ENCODE data around the gene MBNL2.

Gene MBNL2

GRCh38 chr13:97249796-97250495 lies 27.8 kb downstream of the MBNL2 start:
- peak in 1 of 51 donors; percentile 30 for DNase-seq

GRCh38 chr13:97250560-97250959 lies 28.4 kb downstream of the MBNL2 start:
- no peak for DNase-seq

GRCh38 chr13:97252735-97253134 lies 30.6 kb downstream of the MBNL2 start:
- DNase-seq = no peak

GRCh38 chr13:97253581-97254293 lies 31.6 kb downstream of the MBNL2 start:
- no peak for DNase-seq

- no peak for DNase-seq
These were observed 32.7 kb downstream of the MBNL2 start for GRCh38 chr13:97254816-97255215.

- no peak for DNase-seq
These were observed 33.4 kb downstream of the MBNL2 start for GRCh38 chr13:97255515-97256021.

GRCh38 chr13:97256343-97256783 lies 34.2 kb downstream of the MBNL2 start:
- DNase-seq = no peak

GRCh38 chr13:97257228-97257755 lies 35.2 kb downstream of the MBNL2 start:
- no peak for DNase-seq

- DNase-seq = peak in 11 of 51 donors; percentile 10 to 52 (median 34)
These were observed 36.0 kb downstream of the MBNL2 start for GRCh38 chr13:97257800-97258799.

- no peak for DNase-seq
These were observed 36.7 kb downstream of the MBNL2 start for GRCh38 chr13:97258801-97259200.

- no peak for DNase-seq
These were observed 37.3 kb downstream of the MBNL2 start for GRCh38 chr13:97259410-97259797.

- DNase-seq = peak in 5 of 51 donors; percentile 7 to 34 (median 15)
These were observed 37.9 kb downstream of the MBNL2 start for GRCh38 chr13:97259798-97260714.

GRCh38 chr13:97261254-97262005 lies 39.3 kb downstream of the MBNL2 start:
- DNase-seq = no peak

GRCh38 chr13:97262058-97262457 lies 39.9 kb downstream of the MBNL2 start:
- DNase-seq = no peak

GRCh38 chr13:97263160-97263559 lies 41.0 kb downstream of the MBNL2 start:
- no peak for DNase-seq

- DNase-seq = no peak
These were observed 42.5 kb downstream of the MBNL2 start for GRCh38 chr13:97264663-97265062.

- DNase-seq = peak in 2 of 51 donors; percentile 18 to 20
These were observed 44.2 kb downstream of the MBNL2 start for GRCh38 chr13:97266332-97266731.

- no peak for DNase-seq
These were observed 44.8 kb downstream of the MBNL2 start for GRCh38 chr13:97266772-97267417.

Measured in hypothalamus (tissue), 51 donors.